ENCODE results near the gene PGBD2.
"Not testable (repeated sequence)": the region's sequence is repeated elsewhere in the genome, so short reads cannot be mapped to it uniquely, and the experiment has no call there.

Gene PGBD2

DNA sequence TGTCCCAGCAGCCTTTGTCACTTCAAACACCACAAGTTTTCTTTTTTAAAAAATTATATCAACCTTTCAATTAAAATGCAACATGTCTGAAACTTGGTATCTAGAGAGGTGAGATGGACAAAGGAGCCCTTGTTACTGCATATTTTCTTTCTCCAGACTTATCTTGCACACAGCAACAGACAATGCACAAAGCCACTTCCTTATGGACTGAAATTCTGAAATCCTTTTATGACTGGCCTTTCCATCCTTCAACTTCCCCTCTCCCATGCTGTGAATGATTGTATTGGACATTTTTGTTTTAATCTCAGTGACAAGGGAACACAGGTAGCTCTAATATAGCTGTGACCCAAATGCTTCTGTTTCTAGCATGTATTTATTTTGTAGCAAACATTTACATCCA is 22.1 kb downstream of the PGBD2 start:
- H3K36me3 Mint-ChIP-seq (ENCODE audit: low read depth): not testable (repeated sequence)

DNA sequence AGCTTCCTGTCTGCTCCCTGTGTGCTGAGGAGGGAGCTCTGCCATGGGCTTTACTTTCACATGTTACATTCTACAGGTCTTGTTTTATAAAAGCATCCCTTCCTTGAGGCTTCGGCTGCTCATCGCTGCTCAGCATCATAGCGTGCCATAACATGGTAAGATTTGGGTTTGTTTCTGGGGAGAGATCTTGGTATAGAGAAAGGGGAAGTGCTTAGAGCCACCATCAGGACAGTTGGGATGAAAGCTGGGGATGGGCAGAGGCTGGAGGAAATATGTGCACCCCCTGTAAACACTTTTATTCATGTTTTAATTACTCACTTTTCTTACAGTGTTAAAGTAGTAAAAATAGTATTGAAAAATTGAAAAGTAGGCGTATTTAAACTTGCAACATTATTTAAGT is 24.0 kb downstream of the PGBD2 start:
- peaks cover 33% of the 10 kb centered on the region for H3K4me1 Mint-ChIP-seq (ENCODE audit: low read depth)
- not testable (repeated sequence) for H3K27ac Mint-ChIP-seq; H3K4me3 Mint-ChIP-seq; H3K9me3 Mint-ChIP-seq; H3K36me3 Mint-ChIP-seq (ENCODE audit: low read depth)
- H3K27me3 Mint-ChIP-seq (ENCODE audit: low read depth): peaks cover 20% of the 10 kb centered on the region

More for the DNA sequence above, 22.1 kb downstream of the PGBD2 start:
- H3K27ac Mint-ChIP-seq, H3K4me3 Mint-ChIP-seq, H3K9me3 Mint-ChIP-seq: not testable (repeated sequence)
- peaks cover 38% of the 10 kb centered on the region for H3K4me1 Mint-ChIP-seq (ENCODE audit: low read depth)
- H3K27me3 Mint-ChIP-seq (ENCODE audit: low read depth): peaks cover 20% of the 10 kb centered on the region

DNA sequence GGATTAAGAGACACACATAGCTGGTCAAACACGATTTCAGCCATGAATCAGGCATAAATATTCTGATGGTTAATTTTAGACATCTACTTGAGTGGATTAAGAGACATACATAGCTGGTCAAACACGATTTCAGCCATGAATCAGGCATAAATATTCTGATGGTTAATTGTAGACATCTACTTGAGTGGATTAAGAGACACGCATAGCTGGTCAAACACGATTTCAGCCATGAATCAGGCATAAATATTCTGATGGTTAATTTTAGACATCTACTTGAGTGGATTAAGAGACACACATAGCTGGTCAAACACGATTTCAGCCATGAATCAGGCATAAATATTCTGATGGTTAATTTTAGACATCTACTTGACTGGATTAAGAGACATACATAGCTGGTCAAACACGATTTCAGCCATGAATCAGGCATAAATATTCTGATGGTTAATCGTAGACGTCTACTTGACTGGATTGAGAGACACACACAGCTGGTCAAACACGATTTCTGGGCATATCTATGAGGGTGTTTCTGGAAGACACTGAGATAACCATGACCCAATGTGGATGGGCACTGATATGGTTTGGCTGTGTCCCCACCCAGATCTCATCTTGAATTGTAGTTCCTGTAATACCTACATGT is 32.3 kb downstream of the PGBD2 start:
- H3K4me1 Mint-ChIP-seq (ENCODE audit: low read depth); H3K27me3 Mint-ChIP-seq (ENCODE audit: low read depth); H3K4me3 Mint-ChIP-seq; H3K9me3 Mint-ChIP-seq; H3K36me3 Mint-ChIP-seq (ENCODE audit: low read depth); H3K27ac Mint-ChIP-seq: not testable (repeated sequence)

DNA sequence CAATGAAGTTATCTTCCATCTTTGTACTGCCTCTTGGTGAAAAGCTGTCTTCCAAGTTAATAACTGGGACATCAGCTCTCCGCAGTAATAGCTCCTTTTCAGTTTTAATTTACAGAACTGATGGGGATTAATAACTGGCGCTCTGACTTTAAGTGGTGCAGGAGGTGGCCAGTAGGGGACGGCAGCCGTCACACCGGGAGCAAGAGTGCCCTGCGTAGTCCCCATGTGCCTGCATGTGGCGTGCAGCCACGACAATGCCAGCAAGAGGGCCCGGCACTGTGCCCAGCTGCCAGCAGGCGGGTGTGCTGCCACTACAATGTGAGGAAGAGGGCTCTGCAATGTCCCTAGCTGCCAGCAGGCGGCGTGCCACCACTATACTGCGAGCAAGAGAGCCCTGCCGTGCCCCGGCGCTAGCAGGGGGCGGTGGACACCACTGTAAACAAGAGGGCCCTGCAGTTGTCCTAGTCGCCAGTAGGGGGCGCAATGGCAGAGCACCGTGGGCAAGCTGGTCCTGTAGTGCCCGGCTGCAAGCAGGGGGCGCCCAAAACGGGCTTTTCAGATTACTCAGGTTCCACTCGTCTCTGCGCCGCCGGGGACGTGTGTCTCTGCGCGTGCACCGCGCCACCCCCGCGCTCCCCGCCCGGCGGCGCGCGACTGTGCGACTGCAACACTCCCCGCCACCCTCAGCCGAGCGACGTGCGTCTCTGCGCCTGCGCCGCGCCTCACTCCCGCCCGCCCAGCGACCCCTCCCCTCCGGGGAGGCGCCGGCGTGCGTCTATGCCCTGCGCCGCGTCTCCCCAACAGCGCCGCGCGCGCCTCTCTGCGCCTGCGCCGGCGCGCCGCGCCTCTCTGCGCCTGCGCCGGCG is 38.3 kb downstream of the PGBD2 start:
- H3K4me3 Mint-ChIP-seq; H3K4me1 Mint-ChIP-seq (ENCODE audit: low read depth); H3K36me3 Mint-ChIP-seq (ENCODE audit: low read depth); H3K9me3 Mint-ChIP-seq; H3K27me3 Mint-ChIP-seq (ENCODE audit: low read depth); H3K27ac Mint-ChIP-seq: not testable (repeated sequence)

DNA sequence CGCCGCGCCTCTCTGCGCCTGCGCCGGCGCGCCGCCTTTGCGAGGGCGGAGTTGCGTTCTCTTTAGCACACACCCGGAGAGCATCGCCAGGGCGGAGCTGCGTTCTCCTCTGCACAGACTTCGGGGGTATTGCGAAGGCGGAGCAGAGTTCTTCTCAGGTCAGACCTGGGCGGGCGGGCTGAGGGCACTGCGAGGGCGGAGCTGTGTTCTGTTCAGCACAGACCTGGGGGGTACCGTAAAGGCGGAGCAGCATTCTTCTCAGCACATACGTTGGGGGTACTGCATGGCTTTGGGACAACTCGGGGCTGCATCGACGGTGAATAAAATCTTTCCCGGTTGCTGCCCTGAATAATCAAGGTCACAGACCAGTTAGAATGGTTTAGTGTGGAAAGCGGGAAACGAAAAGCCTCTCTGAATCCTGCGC is 39.0 kb downstream of the PGBD2 start:
- H3K9me3 Mint-ChIP-seq; H3K27ac Mint-ChIP-seq; H3K36me3 Mint-ChIP-seq (ENCODE audit: low read depth); H3K27me3 Mint-ChIP-seq (ENCODE audit: low read depth); H3K4me1 Mint-ChIP-seq (ENCODE audit: low read depth); H3K4me3 Mint-ChIP-seq: not testable (repeated sequence)

DNA sequence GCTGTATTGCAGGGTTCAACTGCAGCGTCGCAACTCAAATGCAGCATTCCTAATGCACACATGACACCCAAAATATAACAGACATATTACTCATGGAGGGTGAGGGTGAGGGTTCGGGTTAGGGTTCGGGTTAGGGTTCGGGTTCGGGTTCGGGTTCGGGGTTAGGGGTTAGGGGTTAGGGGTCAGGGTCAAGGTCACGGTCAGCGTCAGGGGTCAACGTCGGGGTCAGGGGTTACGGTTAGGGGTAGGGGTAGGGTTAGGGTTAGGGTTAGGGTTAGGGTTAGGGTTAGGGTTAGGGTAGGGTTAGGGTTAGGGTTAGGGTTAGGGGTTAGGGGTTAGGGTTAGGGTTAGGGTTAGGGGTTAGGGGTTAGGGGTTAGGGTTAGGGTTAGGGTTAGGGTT is 39.4 kb downstream of the PGBD2 start:
- not testable (repeated sequence) for H3K4me3 Mint-ChIP-seq; H3K9me3 Mint-ChIP-seq; H3K4me1 Mint-ChIP-seq (ENCODE audit: low read depth); H3K36me3 Mint-ChIP-seq (ENCODE audit: low read depth); H3K27me3 Mint-ChIP-seq (ENCODE audit: low read depth); H3K27ac Mint-ChIP-seq

DNA sequence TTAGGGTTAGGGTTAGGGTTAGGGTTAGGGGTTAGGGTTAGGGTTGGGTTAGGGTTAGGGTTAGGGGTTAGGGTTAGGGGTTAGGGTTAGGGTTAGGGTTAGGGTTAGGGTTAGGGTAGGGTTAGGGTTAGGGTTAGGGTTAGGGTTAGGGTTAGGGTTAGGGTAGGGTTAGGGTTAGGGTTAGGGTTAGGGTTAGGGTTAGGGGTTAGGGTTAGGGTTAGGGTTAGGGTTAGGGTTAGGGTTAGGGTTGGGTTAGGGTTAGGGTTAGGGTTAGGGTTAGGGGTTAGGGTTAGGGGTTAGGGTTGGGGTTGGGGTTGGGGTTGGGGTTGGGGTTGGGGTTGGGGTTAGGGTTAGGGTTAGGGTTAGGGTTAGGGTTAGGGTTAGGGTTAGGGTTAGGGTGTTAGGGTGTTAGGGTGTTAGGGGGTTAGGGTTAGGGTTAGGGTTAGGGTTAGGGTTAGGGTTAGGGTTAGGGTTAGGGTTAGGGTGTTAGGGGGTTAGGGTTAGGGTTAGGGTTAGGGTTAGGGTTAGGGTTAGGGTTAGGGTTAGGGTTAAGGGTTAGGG is 39.9 kb downstream of the PGBD2 start:
- not testable (repeated sequence) for H3K9me3 Mint-ChIP-seq; H3K27ac Mint-ChIP-seq; H3K36me3 Mint-ChIP-seq (ENCODE audit: low read depth); H3K4me1 Mint-ChIP-seq (ENCODE audit: low read depth); H3K4me3 Mint-ChIP-seq; H3K27me3 Mint-ChIP-seq (ENCODE audit: low read depth)
